ENCODE results near the gene CHST1.

Gene CHST1, protein sequence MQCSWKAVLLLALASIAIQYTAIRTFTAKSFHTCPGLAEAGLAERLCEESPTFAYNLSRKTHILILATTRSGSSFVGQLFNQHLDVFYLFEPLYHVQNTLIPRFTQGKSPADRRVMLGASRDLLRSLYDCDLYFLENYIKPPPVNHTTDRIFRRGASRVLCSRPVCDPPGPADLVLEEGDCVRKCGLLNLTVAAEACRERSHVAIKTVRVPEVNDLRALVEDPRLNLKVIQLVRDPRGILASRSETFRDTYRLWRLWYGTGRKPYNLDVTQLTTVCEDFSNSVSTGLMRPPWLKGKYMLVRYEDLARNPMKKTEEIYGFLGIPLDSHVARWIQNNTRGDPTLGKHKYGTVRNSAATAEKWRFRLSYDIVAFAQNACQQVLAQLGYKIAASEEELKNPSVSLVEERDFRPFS

DNA sequence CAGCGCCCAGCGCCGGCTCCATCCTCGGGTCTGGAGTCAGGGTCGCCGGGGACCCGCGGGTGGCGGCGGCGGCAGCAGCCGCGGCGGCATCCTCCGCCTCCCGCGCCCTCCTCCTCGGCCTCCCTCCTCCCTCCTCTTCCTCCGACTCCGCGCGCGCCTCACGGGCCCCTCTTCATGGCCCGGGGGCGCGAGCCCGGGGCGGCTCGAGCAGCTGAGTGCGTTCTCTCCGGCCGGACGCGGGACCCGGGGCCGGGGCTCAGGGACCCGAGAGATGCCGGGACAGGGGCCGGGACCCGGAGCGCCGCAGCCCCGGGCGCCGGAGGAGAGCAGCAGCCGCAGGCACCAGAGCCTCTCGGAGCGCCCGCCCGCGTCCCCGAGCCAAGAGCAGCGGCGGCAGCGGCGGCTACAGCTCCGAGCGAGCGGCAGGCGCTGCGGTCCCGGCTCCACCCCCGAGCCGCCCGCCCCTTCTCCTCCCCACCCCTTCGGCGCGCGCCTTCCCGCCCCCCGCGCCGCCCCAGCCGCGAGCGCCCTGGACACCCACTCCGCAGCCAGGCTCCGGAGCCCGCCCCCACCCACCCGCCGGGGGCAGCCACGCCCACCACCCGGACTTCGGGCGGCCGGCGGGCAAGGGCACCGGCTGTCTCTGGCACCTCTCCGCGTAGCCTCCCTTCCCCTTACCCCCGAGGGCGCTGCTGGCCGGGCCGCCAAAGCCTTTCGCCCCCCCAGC lies at the start of gene CHST1:
CHST1 (minus strand) TSS at position 417 of the 727 bp plus-strand sequence. CDS start 14,699 bp downstream, outside the sequence.
- DNase-seq, result peak in 1 of 2 donors; percentile 16

DNA sequence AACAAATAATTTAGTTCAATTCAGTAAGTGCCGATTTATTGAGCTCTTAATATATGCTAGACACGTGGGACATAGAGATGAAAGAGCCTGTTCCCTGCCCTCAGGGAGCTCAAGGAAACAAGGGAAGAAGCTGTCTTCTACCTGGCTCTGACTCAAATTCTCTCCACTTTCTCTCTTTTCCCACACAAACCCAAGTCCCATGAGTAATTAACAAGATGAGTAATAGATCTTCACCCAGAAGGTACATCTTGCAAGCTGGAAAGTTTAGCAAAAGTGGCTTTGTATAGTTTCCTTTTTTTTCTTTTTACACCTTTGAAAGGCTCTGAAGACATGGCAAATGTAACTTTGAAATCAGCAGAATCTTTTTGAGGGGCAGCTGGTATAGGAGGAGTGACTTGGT lies 48.2 kb upstream of the CHST1 start:
- DNase-seq, result no peak

DNA sequence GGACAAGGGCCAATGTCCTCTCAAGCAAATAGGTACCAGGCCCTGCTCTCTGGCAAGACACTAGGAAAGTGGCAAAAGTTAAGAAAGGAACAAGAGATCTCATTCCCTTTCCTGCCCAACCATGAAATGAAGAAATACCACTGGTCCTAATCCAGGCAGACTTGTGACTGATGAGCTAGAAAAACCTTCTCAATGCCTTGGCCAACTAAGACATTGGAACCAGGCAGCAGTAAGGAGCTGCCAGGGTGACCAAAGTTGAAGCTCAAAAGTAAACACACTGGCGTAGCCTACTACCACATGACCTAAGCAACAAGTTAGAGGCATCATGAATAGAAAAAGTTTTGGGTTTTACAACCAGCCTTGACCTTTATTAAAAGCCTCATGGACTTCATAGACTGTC lies 45.1 kb upstream of the CHST1 start:
- DNase-seq, result no peak

DNA sequence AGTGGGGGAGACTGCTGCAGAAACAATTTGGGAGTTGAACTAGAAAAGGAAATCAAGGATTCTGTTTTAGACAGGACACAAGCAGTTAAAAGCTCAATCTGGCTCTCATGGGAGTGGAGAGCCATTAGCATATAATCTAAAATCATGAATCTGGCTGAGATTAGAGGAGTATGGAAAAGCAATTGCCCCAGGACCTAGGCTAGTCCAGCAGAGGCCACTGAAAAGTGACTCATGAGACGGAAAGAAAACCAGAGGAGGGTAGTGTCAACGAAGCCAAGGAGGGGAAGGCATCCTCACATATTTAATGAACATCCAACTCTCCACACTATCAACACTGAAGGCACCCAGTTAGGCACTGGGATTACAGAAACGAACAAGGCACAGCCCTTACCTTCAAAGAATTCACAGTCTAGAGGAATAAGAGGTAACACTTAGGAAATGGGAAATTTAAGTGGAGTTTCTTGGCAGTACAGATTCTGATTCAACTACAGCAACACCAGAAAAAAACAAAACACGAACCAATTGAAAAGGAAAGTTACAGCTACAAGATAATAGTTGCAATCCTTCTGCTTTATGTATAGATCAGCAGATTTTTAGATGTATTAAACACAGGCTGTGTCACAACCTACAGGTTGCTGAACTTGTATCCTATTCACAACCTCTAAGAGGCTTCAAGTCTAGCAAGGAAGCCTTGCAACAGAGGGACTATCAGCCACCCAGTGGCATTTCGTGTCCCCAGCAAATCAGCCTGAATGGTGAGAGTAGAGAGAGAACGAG lies 43.7 kb upstream of the CHST1 start:
- no peak for DNase-seq

DNA sequence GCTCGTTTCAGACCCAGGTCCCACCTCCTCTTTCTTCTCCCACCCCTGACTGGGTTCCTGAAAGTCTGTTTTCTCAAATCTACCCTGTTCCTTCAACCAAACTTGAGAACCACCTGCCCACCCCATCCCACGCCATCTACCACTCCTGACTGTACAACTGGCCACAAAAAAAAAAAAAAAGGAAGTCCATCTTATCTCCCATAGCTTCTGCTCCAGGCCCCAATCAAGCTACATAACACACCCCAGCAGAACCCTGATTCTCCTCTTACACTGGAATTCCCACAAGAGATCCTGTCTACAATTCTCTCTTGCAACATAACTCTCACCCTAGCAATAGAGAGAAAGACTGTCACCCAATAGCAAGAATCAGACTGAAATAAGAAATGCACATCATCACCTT lies 39.2 kb upstream of the CHST1 start:
- DNase-seq, result no peak

DNA sequence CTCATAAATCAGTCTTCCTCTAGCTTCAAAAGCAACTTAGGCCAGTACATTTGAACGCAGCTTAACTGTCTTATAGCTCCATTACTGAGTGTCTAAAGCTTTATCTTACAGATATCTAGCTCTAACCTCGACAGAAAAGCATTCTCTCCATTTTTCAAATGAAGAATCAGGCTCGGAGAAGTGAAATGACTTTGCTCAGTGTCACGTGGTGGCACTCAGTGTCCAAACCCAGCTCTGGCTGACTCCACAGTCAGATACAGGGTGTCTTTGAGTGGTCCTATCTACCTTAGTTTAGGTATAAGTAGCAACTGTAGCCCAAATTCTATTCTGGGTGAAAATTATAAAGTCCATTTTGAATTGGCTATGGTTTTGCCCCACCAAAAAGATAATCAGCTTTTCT lies 38.7 kb upstream of the CHST1 start:
- no peak for DNase-seq

DNA sequence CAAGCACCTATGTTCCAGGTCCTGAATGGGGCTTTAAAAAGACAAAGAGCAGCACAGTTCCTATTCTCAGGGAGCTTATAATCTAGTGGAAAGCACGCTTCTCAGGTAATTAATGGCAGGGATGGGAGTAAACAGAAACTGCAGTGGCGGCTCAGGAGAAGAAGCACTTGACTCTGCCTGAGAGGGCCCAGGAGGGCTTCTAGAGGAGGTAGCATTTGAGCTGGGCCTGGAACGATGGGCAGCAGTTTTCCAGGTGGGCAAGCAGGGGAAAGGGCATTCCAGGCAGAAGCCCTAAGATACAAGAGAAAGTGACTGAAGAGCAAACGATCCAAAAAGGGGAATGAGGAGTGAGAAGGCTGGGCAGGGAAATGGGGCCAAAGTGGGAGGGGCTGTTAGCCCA lies 37.1 kb upstream of the CHST1 start:
- no peak for DNase-seq

DNA sequence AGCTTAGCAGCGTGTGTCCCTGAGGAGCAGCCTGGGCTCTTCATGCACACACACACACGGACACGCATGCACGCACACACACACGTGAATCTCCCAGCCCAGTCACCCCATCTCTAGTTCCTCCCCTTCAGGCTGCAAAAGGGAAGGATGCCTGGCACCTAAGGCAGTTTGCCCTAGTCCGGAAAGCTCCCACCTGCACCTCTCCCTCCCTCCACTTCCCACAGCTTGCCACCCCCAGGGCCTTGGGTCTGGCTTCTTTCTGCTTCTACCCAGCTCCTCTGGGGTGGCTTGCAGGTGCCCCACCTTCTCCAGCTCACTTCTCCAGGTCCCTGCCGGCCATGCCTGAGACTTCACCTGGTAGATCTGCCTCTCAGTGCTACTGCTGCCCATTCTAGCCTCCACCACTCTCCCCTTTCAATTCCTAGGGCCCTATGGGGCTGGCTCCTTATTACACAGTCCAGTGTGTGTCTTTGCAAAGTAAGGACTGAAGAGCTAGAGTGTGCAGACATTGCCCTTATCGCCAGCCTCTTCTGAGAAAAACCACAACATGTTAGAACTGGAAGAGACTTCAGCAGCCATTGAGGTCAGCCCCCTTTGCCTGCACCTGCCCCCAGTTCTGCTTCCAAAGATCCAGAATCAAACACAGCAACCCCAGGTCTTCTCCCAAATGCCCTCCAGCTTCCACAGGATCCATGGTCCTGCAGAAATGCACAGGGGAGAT lies 33.5 kb upstream of the CHST1 start:
- no peak for DNase-seq

DNA sequence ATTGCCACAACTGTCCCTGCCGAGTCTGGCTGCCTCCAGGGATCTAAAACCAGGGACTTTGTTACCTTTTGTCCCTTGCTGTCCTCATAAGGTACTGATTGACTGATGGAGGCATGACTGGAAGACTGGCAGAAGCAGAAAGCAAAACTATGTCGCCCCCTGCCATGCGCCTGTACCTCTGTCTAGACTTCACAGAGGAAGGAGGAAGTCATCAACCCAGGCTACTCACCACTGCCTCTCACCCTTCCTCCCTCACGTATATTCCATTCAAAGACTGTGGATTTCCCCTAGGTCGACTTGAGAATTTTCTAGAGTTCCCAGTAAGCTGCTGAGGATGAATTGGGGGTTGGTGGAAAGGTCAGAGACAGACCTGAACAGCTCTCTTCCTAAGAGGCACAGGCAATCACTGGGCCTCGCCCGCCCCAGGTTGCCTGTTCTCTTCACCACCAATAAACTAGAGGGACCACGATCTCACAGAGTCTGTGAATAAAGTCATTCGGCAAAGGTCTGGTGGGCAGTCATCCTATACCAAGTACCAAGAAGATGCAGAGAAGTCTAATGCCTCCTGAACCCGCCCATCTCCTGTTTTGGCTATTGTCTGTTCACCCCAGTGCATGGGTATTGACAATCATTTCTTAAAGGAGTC lies 27.5 kb upstream of the CHST1 start:
- DNase-seq, result no peak

DNA sequence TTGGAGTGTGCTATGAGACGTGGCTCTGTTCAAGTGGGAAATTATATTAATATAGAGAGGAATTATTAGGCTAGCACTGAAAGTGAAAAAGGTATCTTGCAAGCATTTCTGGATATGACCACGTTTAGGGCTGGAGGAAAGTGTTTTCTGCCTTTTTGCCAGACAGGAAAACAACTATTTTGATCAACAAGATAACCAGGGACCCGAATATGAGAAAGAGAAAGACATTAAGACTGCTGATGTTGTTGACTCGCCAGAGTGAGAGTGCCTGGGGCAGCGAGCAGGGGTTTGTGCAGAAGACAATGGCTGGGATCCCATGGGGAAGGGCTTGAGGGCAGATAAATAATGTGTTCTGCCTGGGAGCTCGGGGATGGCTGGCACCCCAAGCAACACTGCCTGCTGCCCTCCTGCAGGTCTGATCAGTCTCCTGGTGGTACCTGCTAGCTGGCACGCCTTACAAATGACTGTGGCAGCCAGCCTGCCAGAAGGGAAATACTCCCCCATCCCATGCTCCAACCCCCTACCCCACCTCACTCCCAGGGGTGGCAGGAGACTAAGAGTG lies 23.1 kb upstream of the CHST1 start:
- DNase-seq, result no peak

DNA sequence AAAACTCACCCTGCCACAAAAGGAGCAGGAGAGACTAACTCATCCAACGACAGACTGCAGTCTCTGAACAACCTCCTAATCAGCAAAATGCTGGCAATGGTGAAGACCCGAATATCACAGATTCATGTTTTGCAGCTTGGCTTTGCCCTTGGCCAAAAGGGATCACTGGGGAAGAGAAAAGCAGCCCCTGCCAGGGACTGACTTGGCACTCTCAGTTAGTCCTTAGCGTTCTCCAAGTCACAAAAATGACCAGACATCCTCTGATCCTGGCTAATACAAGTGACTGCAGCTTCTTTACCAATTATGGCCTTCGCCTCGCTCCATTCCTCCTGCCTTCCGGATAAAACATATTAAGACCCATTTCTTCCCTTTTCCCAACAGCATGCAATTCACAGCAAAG lies 22.4 kb upstream of the CHST1 start:
- no peak for DNase-seq

DNA sequence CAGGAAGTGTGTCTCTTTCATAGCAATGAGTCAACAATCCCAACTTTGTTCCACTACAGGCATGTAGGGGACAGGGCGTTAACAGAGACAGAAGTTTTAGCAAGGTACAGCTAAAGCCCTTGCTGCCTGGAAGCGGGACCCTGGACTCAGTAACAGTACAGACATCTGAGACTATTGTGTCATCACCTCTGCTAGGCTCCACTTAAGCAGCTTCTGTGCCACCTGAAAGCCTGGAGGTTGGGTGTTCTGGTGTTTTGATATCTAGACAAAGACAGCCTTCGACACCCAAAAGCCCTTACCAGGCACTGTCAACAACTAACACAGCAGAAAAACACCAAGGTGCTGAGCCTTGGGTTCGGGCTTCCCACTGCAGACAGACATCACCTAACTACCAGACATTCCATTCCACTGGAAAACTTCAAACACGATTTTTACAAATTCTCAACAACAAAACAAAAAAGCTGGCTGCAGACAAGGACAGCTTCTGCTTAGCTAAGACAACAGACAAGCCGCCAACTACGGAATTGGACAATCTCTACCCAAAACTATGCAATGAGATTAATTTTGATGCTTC lies 20.6 kb upstream of the CHST1 start:
- no peak for DNase-seq

DNA sequence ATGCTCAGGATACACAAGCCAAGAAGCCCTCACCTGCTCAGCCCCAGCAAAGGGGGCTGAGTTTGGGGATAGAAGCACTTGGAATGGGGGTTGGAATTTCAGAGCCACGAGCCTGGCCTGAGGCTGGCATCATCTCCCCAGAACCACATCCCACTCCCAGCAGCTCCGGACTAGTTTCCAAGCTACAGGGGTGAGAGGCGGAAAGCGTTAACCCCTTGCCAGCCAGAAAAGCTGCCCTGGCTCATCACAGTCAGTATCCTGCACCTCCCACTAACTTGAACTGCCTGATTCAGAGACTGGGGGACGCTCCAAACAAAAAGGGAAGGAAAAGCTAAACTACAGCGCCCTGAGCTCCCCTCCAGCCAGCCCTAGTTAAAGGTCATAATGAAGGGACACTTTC lies 19.0 kb upstream of the CHST1 start:
- no peak for DNase-seq

DNA sequence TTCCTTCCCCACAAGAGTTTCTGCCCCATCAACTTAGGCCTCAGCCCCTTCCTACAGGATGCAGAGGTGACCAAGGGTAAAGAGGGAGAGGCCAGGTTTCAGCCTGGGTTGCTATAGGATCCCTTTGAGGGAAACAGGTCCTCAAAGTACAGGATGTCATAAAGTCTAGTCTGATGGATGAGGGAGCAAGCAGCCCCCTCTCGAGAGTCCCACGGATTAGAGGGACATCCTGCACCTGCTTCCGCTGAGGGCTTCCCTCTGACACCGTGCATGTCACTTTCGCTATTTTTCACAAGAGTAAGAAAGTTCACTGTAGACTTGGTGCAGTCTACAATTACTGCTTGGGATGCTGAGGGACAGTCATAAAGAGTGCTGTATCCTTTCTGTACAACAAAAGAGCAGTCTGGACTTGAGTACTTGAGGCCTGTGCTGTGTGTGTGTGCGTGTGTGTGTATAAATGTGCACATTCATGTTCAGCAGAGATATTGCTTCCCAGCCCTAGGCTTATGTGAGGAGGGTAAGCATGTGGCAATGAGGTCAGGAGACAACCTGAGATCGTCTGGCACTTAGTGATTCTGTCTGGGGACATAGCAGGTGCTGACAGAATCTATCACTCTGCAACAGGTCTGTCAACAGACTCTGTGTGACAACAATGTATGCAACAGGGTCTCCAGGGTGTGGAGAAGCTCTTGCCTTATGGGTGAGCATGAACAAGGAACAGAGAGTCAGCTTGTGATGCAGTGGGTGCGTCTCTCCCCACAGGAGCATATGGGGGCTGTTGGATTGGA lies 18.0 kb upstream of the CHST1 start:
- no peak for DNase-seq

DNA sequence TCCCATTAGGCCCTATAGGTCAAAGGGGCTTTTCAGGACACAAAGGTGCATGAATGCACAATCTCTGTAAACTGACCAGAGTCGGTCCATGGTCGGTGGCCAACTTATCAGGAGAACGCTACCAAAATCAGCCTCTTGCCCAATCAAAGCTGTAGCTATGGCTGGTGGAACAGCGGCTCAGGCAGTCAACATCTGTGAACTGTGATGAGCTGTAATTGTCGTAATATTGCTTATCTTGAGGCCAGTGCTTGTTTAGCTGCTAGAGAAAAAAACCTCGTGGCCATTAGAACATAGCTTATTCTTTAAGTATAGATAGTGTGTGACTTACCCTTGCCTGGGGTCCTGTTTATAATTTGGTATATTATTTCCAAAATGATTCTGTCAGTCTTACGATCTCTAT lies 14.4 kb upstream of the CHST1 start:
- DNase-seq, result no peak

DNA sequence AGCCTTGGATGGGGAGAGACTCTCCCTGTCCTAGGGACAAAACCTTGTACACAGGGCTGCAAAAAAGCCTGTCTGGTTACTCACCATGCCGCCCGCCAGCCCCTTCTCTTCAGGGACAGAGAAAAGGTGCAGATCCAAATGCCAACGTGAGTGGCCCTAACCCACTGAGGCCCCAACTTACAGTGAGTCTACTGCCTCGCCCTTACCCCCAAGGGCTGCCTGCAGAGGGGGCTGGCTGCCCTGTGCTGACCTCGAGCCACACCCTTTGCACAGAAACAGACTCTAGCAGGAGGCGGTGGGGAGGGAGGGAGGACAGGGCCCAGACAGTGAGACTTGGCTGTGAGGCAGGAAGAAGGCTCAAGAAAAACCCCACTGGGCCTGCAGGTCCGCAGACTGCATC lies 13.6 kb upstream of the CHST1 start:
- no peak for DNase-seq

DNA sequence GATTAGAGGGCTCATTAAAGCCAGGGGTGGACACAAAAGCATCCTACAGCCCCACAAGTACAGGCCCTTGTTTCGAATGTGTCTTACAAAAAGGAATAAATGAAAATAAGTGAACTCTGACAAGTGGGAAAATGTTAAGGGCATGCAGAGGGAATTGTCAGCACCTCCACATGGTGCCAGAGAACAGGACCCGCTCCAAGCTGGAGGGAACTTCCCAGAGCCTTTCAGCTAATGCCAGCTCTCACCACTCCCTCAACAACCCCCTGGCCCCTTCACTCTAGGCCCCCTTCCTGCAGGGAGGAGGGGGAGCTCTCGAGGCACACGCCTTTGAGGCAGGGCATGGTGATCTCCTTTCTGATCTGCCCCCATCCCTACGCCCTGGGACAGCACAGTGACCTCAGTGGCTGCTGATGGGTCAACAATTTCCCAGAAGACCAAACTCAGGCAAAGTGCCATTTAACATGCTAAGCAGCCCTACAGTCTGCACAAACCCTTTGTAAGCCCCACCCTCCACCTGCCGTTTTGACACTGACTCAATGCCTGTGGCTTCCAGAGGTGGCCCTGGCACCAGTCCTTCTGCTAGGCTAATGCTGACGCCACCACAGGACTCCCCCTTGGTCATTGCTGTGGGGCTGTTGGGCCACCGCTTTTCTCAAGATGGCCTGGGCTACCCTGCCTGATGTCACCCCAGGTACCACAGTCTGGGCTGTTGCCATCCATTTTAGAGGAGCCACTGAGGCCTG lies 12.5 kb upstream of the CHST1 start:
- no peak for DNase-seq

DNA sequence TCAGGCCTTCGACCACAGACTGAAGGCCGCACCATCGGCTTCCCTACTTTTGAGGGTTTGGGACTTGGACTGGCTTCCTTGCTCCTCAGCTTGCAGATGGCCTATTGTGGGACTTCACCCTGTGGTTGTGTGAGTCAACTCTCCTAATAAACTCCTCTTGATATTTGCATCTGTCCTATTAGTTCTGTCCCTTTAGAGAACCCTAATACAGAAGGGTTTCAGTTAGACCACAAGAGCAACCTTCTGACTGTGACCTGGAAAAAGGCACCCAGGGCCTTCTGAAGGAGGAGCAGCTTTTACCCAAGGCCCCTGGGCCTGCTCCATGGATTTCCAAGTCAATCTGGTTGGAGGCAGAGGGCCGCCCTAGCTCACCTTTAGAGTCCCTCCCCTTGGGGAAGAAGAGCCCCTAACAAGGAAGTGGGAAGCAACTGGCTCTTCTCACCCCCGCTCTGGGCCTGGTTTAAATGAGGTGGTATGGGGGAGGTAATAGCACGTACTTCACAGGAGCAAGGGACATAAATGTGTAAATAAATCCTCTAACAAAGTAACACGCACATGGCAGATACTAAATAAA lies 11.2 kb upstream of the CHST1 start:
- no peak for DNase-seq

DNA sequence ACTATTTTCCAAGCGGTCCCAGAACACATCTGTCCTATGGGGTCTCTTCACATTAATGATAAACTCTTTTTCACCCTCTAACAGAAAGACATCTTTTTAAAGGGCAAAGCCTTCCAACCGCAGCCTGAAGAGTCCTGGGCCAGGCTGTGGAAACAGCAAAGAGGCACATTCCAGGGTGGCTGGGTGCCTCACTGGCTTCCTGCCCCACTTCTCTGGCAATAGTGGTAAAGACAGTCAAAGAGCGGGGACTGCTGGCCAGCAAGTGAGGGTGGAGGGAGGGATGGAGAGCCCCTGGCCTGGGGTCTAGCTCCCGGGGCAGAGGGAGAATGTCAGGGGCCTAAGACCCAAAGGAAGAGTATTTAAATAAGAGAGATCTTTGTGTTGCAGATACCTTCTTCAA lies 10.2 kb upstream of the CHST1 start:
- DNase-seq, result no peak

Measured in CD4-positive, alpha-beta T cell treated with Interferon alpha-2 for 1 hour (primary cell).